ENCODE data around the gene PIKFYVE.

DNA sequence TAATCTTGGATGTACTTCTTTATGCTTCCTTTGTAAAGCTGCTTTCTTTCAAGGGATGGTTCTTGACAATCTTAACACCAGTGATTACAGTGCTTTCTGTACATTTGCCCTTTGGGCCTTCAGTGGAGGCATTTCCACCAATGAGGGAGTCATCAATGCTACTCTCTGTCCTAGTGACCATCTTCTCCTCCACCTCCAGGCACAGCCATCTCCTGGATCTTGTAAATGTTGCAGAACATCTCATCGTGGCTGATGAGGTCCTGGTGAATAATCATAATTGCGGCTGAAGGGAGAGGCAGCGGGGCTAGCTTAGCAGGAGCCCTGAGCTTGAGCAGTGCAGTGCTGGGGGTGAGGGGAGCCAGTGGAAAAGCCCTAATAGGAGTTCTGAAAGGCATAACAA lies 43.7 kb upstream of the PIKFYVE start:
- TF ChIP-seq, protein P1, sequence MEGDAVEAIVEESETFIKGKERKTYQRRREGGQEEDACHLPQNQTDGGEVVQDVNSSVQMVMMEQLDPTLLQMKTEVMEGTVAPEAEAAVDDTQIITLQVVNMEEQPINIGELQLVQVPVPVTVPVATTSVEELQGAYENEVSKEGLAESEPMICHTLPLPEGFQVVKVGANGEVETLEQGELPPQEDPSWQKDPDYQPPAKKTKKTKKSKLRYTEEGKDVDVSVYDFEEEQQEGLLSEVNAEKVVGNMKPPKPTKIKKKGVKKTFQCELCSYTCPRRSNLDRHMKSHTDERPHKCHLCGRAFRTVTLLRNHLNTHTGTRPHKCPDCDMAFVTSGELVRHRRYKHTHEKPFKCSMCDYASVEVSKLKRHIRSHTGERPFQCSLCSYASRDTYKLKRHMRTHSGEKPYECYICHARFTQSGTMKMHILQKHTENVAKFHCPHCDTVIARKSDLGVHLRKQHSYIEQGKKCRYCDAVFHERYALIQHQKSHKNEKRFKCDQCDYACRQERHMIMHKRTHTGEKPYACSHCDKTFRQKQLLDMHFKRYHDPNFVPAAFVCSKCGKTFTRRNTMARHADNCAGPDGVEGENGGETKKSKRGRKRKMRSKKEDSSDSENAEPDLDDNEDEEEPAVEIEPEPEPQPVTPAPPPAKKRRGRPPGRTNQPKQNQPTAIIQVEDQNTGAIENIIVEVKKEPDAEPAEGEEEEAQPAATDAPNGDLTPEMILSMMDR (IDR thresholded peaks at IDR 0.05), result no peak
- TF ChIP-seq TCF7L2 (IDR thresholded peaks at IDR 0.05; ENCODE audit: low read depth, low read length) (no peak), POLR2AphosphoS5 (IDR thresholded peaks at IDR 0.05; ENCODE audit: low read depth, low read length) (no peak), SIN3A (IDR thresholded peaks at IDR 0.05; ENCODE audit: borderline replicate concordance, insufficient read depth, low read depth, low read length) (no peak)
- TF ChIP-seq, protein P2, sequence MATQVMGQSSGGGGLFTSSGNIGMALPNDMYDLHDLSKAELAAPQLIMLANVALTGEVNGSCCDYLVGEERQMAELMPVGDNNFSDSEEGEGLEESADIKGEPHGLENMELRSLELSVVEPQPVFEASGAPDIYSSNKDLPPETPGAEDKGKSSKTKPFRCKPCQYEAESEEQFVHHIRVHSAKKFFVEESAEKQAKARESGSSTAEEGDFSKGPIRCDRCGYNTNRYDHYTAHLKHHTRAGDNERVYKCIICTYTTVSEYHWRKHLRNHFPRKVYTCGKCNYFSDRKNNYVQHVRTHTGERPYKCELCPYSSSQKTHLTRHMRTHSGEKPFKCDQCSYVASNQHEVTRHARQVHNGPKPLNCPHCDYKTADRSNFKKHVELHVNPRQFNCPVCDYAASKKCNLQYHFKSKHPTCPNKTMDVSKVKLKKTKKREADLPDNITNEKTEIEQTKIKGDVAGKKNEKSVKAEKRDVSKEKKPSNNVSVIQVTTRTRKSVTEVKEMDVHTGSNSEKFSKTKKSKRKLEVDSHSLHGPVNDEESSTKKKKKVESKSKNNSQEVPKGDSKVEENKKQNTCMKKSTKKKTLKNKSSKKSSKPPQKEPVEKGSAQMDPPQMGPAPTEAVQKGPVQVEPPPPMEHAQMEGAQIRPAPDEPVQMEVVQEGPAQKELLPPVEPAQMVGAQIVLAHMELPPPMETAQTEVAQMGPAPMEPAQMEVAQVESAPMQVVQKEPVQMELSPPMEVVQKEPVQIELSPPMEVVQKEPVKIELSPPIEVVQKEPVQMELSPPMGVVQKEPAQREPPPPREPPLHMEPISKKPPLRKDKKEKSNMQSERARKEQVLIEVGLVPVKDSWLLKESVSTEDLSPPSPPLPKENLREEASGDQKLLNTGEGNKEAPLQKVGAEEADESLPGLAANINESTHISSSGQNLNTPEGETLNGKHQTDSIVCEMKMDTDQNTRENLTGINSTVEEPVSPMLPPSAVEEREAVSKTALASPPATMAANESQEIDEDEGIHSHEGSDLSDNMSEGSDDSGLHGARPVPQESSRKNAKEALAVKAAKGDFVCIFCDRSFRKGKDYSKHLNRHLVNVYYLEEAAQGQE (IDR thresholded peaks at IDR 0.05; ENCODE audit: insufficient read depth in 1 of 2, low read depth in 2 of 2, low read length in 1 of 2), result no peak
